ENCODE results near the gene MAP1A. TPM values are rescaled to one million over a fixed set of nuclear protein-coding genes. Genes with fewer than 3 reads are reported as not detected.

The MAP1A gene
- total RNA-seq, 2 donors from 2014 or later = 6.2 to 21.9 TPM

GRCh38 chr15:43498990-43499389 is 18.4 kb upstream of the MAP1A start:
- DNase-seq (ENCODE audit: low spot score) = no peak
- no peaks in the 10 kb centered on the region for H3K36me3 ChIP-seq
- no peaks in the 10 kb centered on the region for H3K27me3 ChIP-seq (replicated peaks; ENCODE audit: insufficient read depth)
- H3K9me3 ChIP-seq = no peaks in the 10 kb centered on the region
- H3K4me3 ChIP-seq = no peak overlapping the region
- TF ChIP-seq POLR2AphosphoS5 (IDR thresholded peaks at IDR 0.05) = no peak
- no peak for TF ChIP-seq CTCF (IDR thresholded peaks at IDR 0.05)
- WGBS = 67% methylated on average over 3 of the region's 3 CpGs
- intact Hi-C loops (cut with DNase I) = no loop called here
- H3K4me1 ChIP-seq (replicated peaks) = no peaks in the 10 kb centered on the region
- no peak overlapping the region for H3K27ac ChIP-seq

- no peak for DNase-seq (ENCODE audit: low spot score)
- Histone ChIP-seq H3K27me3 (replicated peaks; ENCODE audit: insufficient read depth) (no peaks in the 10 kb centered on the region), H3K36me3 (no peaks in the 10 kb centered on the region), H3K27ac (no peak overlapping the region), H3K9me3 (no peaks in the 10 kb centered on the region), H3K4me3 (no peak overlapping the region), H3K4me1 (replicated peaks) (no peaks in the 10 kb centered on the region)
- TF ChIP-seq CTCF (IDR thresholded peaks at IDR 0.05) = no peak
- intact Hi-C loops (cut with DNase I) = no loop called here
- 86% methylated on average over 1 of the region's 1 CpG for WGBS
These were observed 17.8 kb upstream of the MAP1A start for GRCh38 chr15:43499635-43500034.

- 71% methylated on average over 1 of the region's 1 CpG for WGBS
- no peak overlapping the region for H3K27ac ChIP-seq
- no peaks in the 10 kb centered on the region for H3K4me1 ChIP-seq (replicated peaks)
- intact Hi-C loops (cut with DNase I) = no loop called here
- TF ChIP-seq POLR2A (IDR thresholded peaks at IDR 0.05) (no peak), POLR2AphosphoS5 (IDR thresholded peaks at IDR 0.05) (no peak), CTCF (IDR thresholded peaks at IDR 0.05) (no peak)
- no peak for DNase-seq (ENCODE audit: low spot score)
- no peak overlapping the region for H3K4me3 ChIP-seq
- no peaks in the 10 kb centered on the region for H3K36me3 ChIP-seq
- no peaks in the 10 kb centered on the region for H3K27me3 ChIP-seq (replicated peaks; ENCODE audit: insufficient read depth)
- no peaks in the 10 kb centered on the region for H3K9me3 ChIP-seq
These were observed 11.7 kb upstream of the MAP1A start for GRCh38 chr15:43505738-43506137.

- H3K27ac ChIP-seq = no peak overlapping the region
- TF ChIP-seq POLR2A (IDR thresholded peaks at IDR 0.05) = no peak
- TF ChIP-seq POLR2AphosphoS5 (IDR thresholded peaks at IDR 0.05) = no peak
- no peak for TF ChIP-seq CTCF (IDR thresholded peaks at IDR 0.05)
- H3K27me3 ChIP-seq (replicated peaks; ENCODE audit: insufficient read depth) = no peaks in the 10 kb centered on the region
- no peak overlapping the region for H3K4me3 ChIP-seq
- DNase-seq (ENCODE audit: low spot score) = no peak
- WGBS = 87% methylated on average over 1 of the region's 1 CpG
- no peaks in the 10 kb centered on the region for H3K9me3 ChIP-seq
- intact Hi-C loops (cut with DNase I) = no loop called here
- no peaks in the 10 kb centered on the region for H3K36me3 ChIP-seq
- no peaks in the 10 kb centered on the region for H3K4me1 ChIP-seq (replicated peaks)
These were observed 9.0 kb upstream of the MAP1A start for GRCh38 chr15:43508421-43508820.

GRCh38 chr15:43508991-43509659 is 8.3 kb upstream of the MAP1A start:
- no peaks in the 10 kb centered on the region for H3K36me3 ChIP-seq
- intact Hi-C loops (cut with DNase I) = no loop called here
- no peaks in the 10 kb centered on the region for H3K27me3 ChIP-seq (replicated peaks; ENCODE audit: insufficient read depth)
- H3K27ac ChIP-seq = peak overlapping the region; percentile 70 to 83
- no peaks in the 10 kb centered on the region for H3K4me1 ChIP-seq (replicated peaks)
- WGBS = 62% methylated on average over 9 of the region's 9 CpGs
- no peak overlapping the region for H3K4me3 ChIP-seq
- no peaks in the 10 kb centered on the region for H3K9me3 ChIP-seq
- DNase-seq (ENCODE audit: low spot score) = no peak
- TF ChIP-seq CTCF (IDR thresholded peaks at IDR 0.05) (no peak), POLR2A (IDR thresholded peaks at IDR 0.05) (no peak), POLR2AphosphoS5 (IDR thresholded peaks at IDR 0.05) (no peak)
